CD4-positive, alpha-beta T cell (primary cell): Measurements from ENCODE around the gene RASSF6. TPM values are rescaled to one million over a fixed set of nuclear protein-coding genes. Genes with fewer than 3 reads are reported as not detected.
"Not testable (repeated sequence)": the region's sequence is repeated elsewhere in the genome, so short reads cannot be mapped to it uniquely, and the experiment has no call there.

ENCODE experiments used
- ATAC-seq: fragments of 200-7000 bp; cut with Tn5 transposase; one replicate; pipeline ENCODE4 v1.10.0; 2022; ENCODE audit warnings: mild to moderate bottlenecking; ENCODE audit not compliant: poor library complexity
- CTCF ChIA-PET: fragments of 350-600 bp; sonication (Branson Sonifier 250); formaldehyde crosslinking; loops from one replicate; lab custom pipeline; 2021; ENCODE audit warnings: antibody characterized with exemption, inconsistent platforms; lab: Charles Lee
- POLR2A ChIA-PET: fragments of 350-600 bp; sonication (Branson Sonifier 250); formaldehyde crosslinking; loops from one replicate; lab custom pipeline; 2021; ENCODE audit warnings: antibody characterized with exemption, inconsistent platforms; lab: Charles Lee
- DNase-seq, 14 experiments: peaks; one replicate each; pipeline ENCODE4 v3.0.0-alpha.2; 2013 to 2020; ENCODE audit warnings: mixed read lengths in 2 of 14
- H3K27ac ChIP-seq, 2 donors: one replicate each; pipeline versions ENCODE4 v1.5.1 to v1.7.0; 2013; ENCODE audit warnings: low read length in 2 of 2, low read depth in 1 of 2, mild to moderate bottlenecking in 1 of 2
- H3K27me3 ChIP-seq, 2 experiments: 1 replicate in 1 of 2; 2 replicates in 1 of 2; pipeline versions ENCODE4 v1.6.1 to v1.7.0; 2013; ENCODE audit warnings: low read length in 2 of 2, control low read depth in 1 of 2, mild to moderate bottlenecking in 1 of 2, moderate library complexity in 1 of 2; ENCODE audit not compliant: insufficient read depth in 2 of 2, control insufficient read depth in 1 of 2
- H3K36me3 ChIP-seq: one replicate; pipeline ENCODE4 v1.6.1; 2013; ENCODE audit warnings: low read length, control low read depth; ENCODE audit not compliant: insufficient read depth
- H3K4me1 ChIP-seq: one replicate; pipeline ENCODE4 v1.6.1; 2013; ENCODE audit warnings: low read length, control low read depth; ENCODE audit not compliant: insufficient read depth
- H3K4me3 ChIP-seq: one replicate; pipeline ENCODE4 v1.5.1; 2013; ENCODE audit warnings: mild to moderate bottlenecking, low read length, moderate library complexity
- H3K9me3 ChIP-seq, 2 experiments: 1 replicate in 1 of 2; 2 replicates in 1 of 2; pipeline versions ENCODE4 v1.6.1 to v1.7.0; 2013; ENCODE audit warnings: low read length in 2 of 2, mild to moderate bottlenecking in 2 of 2, control low read depth in 1 of 2, moderate library complexity in 1 of 2; ENCODE audit not compliant: control insufficient read depth in 1 of 2, insufficient read depth in 1 of 2
- H3K27ac Mint-ChIP-seq: one replicate; pipeline ENCODE4 v1.8.0; 2020; ENCODE audit warnings: mixed read lengths
- H3K27me3 Mint-ChIP-seq: one replicate; pipeline ENCODE4 v1.8.0; 2021; ENCODE audit warnings: mixed read lengths
- H3K36me3 Mint-ChIP-seq: one replicate; pipeline ENCODE4 v1.8.0; 2021; ENCODE audit warnings: low read depth, mixed read lengths
- H3K4me1 Mint-ChIP-seq: one replicate; pipeline ENCODE4 v1.8.0; 2021; ENCODE audit warnings: low read depth, mixed read lengths
- H3K4me3 Mint-ChIP-seq: one replicate; pipeline ENCODE4 v1.8.0; 2020; ENCODE audit warnings: mild to moderate bottlenecking, mixed read lengths
- H3K9me3 Mint-ChIP-seq: one replicate; pipeline ENCODE4 v1.8.0; 2020; ENCODE audit warnings: mixed read lengths
- intact Hi-C, 2 experiments: fragments of 100-400 bp; cut with DNase I in 1 of 2; cut with micrococcal nuclease in 1 of 2; formaldehyde crosslinking; loops; one replicate each; pipeline versions ENCODE4 v1.15.1 to v1.9.0; 2023 to 2025; cut with DNase I, micrococcal nuclease
- total RNA-seq, 174 experiments: library from RNA in 2 of 174; stranded (reverse) in 2 of 174; gene quantifications; one replicate each; pipeline ENCODE4 v1.2.3 and lab custom pipeline; 2021 to 2026
- TF ChIP-seq, protein P1 (sequence below): fragments of 200-600 bp; IDR thresholded peaks from one replicate; pipeline ENCODE4 v1.8.0; 2022; ENCODE audit warnings: antibody characterized with exemption, mild to moderate bottlenecking

RASSF6 gene
- total RNA-seq, 2 experiments from 2014 or later = 0.25 to 0.28 TPM

GRCh38 chr4:73599182-73599581 is 21.1 kb downstream of the RASSF6 start:
- no peak overlapping the region for H3K27ac ChIP-seq
- Mint-ChIP-seq H3K36me3 (no peaks in the 10 kb centered on the region), H3K4me3 (no peak overlapping the region), H3K4me1 (no peaks in the 10 kb centered on the region), H3K27me3 (no peaks in the 10 kb centered on the region), H3K27ac (no peak overlapping the region), H3K9me3 (no peaks in the 10 kb centered on the region)
- H3K4me1 ChIP-seq = no peaks in the 10 kb centered on the region
- no peaks in the 10 kb centered on the region for H3K27me3 ChIP-seq
- TF ChIP-seq, protein P1, sequence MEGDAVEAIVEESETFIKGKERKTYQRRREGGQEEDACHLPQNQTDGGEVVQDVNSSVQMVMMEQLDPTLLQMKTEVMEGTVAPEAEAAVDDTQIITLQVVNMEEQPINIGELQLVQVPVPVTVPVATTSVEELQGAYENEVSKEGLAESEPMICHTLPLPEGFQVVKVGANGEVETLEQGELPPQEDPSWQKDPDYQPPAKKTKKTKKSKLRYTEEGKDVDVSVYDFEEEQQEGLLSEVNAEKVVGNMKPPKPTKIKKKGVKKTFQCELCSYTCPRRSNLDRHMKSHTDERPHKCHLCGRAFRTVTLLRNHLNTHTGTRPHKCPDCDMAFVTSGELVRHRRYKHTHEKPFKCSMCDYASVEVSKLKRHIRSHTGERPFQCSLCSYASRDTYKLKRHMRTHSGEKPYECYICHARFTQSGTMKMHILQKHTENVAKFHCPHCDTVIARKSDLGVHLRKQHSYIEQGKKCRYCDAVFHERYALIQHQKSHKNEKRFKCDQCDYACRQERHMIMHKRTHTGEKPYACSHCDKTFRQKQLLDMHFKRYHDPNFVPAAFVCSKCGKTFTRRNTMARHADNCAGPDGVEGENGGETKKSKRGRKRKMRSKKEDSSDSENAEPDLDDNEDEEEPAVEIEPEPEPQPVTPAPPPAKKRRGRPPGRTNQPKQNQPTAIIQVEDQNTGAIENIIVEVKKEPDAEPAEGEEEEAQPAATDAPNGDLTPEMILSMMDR = no peak
- H3K4me3 ChIP-seq = no peak overlapping the region
- POLR2A ChIA-PET = no interaction called here
- DNase-seq = no peak
- H3K36me3 ChIP-seq = no peaks in the 10 kb centered on the region
- no peak for ATAC-seq
- no peaks in the 10 kb centered on the region for H3K9me3 ChIP-seq
- CTCF ChIA-PET = no interaction called here
- intact Hi-C loops = loop anchor here (10.0 kb wide), 1 partner anchor 536 kb away; no protein-coding TSS in a partner anchor

- POLR2A ChIA-PET = no interaction called here
- Histone ChIP-seq H3K36me3 (no peaks in the 10 kb centered on the region), H3K4me1 (no peaks in the 10 kb centered on the region), H3K4me3 (no peak overlapping the region), H3K27ac (no peak overlapping the region), H3K9me3 (no peaks in the 10 kb centered on the region), H3K27me3 (no peaks in the 10 kb centered on the region)
- Mint-ChIP-seq H3K4me1 (no peaks in the 10 kb centered on the region), H3K9me3 (no peaks in the 10 kb centered on the region), H3K4me3 (no peak overlapping the region), H3K27me3 (no peaks in the 10 kb centered on the region), H3K27ac (no peak overlapping the region), H3K36me3 (no peaks in the 10 kb centered on the region)
- DNase-seq (no peak), ATAC-seq (no peak)
- TF ChIP-seq, protein P1 = no peak
- CTCF ChIA-PET = no interaction called here
- intact Hi-C loops = loop anchor here (10.0 kb wide), 1 partner anchor 537 kb away; no protein-coding TSS in a partner anchor
Observed at GRCh38 chr4:73597594-73597993, 22.6 kb downstream of the RASSF6 start.

GRCh38 chr4:73597183-73597582 is 23.1 kb downstream of the RASSF6 start:
- H3K4me3 Mint-ChIP-seq, H3K36me3 Mint-ChIP-seq, CTCF ChIA-PET, POLR2A ChIA-PET, H3K4me1 Mint-ChIP-seq, H3K27me3 Mint-ChIP-seq, H3K4me1 ChIP-seq, DNase-seq, H3K36me3 ChIP-seq, H3K27me3 ChIP-seq, H3K9me3 Mint-ChIP-seq, H3K27ac ChIP-seq, H3K27ac Mint-ChIP-seq, H3K4me3 ChIP-seq, ATAC-seq, H3K9me3 ChIP-seq: not testable (repeated sequence)
- intact Hi-C loops = loop anchor here (10.0 kb wide), 1 partner anchor 538 kb away; no protein-coding TSS in a partner anchor

DNA sequence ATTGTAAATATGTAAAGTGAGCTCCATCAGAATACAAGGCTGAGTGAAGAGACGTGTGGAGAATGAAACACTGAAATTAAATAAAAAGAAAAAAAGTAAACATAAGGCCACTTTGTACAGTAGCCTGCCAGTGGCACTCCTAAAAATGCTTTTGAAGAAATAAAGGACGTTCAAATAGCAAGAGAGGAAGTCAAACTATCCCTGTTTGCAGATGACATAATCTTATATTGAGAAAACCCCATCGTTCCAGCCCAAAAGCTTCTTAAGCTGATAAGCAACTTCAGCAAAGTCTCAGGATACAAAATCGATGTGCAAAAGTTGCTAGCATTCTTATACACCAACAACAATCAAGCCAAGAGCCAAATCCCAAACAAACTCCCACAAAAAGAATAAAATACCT is 24.2 kb downstream of the RASSF6 start:
- H3K9me3 ChIP-seq = no peaks in the 10 kb centered on the region
- no peaks in the 10 kb centered on the region for H3K36me3 ChIP-seq
- H3K4me3 Mint-ChIP-seq = no peak overlapping the region
- H3K27me3 Mint-ChIP-seq = no peaks in the 10 kb centered on the region
- intact Hi-C loops = loop anchor here (10.0 kb wide), 1 partner anchor 539 kb away; no protein-coding TSS in a partner anchor
- no peaks in the 10 kb centered on the region for H3K36me3 Mint-ChIP-seq
- ChIA-PET POLR2A (no interaction called here), CTCF (no interaction called here)
- DNase-seq = no peak
- TF ChIP-seq, protein P1 = no peak
- no peak for ATAC-seq
- H3K27ac ChIP-seq = no peak overlapping the region
- no peaks in the 10 kb centered on the region for H3K27me3 ChIP-seq
- no peaks in the 10 kb centered on the region for H3K9me3 Mint-ChIP-seq
- H3K4me1 Mint-ChIP-seq = no peaks in the 10 kb centered on the region
- H3K4me1 ChIP-seq = no peaks in the 10 kb centered on the region
- no peak overlapping the region for H3K27ac Mint-ChIP-seq
- no peak overlapping the region for H3K4me3 ChIP-seq
